Stimulated activated CD8-positive, alpha-beta memory T cell treated with anti-CD3 and anti-CD28 coated beads, Interleukin-2, amount 100 ng/mL, for 1 hour (primary cell): ENCODE measurements around the gene TRIP13.
"Not testable (repeated sequence)": the region's sequence is repeated elsewhere in the genome, so short reads cannot be mapped to it uniquely, and the experiment has no call there.

Experiments
- DNase-seq, 2 donors: peaks; one replicate each; pipeline ENCODE4 v3.0.0-alpha.2; 2020; ENCODE audit warnings: low read depth in 2 of 2

TRIP13 gene

DNA sequence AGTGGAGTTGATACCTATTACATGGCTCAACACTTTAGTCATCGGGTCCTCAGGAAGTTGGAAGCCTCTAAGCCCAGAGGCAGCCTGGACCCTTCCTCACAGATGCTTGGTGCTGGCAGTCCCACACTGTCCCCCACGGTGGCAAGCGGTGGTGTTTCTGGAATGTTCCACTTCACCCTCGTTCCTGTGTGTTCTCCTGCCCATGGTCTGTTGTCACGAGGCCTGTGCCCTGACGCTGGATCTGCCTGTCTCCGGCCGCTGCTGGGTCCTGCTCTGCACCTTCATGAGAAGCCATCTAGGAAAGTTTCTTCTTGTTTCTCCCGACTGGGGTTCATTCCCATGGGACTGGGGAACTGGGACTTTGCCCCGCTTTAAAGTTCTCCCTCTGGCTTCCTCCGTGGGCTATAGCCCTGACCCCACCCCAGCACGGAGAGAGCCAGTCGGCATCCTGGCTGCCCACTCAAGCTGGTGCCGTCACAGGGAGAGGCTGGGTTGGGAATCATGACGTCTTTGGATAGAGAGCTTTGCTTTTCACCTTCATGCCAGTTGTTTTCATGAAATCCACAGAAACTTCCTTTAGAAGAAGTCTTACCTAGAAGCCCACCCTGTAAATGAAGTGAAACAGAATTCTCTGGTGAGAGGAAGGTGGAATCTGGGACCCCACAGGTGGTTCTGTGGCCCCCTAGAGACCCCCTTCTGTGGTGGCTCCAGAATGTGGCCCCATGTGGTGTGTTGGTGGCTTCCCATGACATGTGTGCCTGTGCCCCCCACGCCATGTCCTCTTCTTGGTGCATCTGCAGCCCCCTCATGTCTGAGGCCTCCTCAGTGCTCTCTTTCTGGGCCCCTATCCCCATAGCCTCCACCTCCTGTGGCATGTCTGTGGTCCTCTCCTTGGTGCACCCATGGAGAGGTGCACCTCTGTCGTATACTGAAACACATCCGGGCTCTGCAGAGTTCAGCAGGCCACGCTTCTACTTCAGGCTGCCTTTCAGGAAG is 43.8 kb downstream of the TRIP13 start:
- no peak for DNase-seq

- DNase-seq, result no peak
These were observed 44.7 kb downstream of the TRIP13 start for GRCh38 chr5:937151-937924.

DNA sequence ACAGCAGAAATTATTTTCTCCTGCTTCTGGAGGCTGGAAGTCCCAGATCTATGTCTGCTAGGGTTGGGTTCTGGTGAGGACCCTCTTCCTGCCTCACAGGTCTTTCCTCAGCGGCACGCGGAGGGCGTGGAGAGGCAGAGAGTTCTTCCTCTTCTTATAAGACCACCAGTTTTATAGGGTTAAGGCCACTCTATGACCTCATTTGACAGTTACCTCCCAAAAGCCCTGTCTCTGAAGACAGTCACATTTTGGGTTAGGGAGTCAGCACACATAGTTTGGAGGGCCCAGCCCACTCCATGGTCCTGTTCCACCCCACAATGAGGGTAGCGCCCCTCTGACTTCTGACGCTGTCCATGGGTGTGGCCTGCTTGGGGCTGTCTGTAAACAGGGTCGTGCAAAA is 46.7 kb downstream of the TRIP13 start:
- no peak for DNase-seq

- DNase-seq, result not testable (repeated sequence)
These were observed 48.1 kb downstream of the TRIP13 start for GRCh38 chr5:940741-941140.

DNA sequence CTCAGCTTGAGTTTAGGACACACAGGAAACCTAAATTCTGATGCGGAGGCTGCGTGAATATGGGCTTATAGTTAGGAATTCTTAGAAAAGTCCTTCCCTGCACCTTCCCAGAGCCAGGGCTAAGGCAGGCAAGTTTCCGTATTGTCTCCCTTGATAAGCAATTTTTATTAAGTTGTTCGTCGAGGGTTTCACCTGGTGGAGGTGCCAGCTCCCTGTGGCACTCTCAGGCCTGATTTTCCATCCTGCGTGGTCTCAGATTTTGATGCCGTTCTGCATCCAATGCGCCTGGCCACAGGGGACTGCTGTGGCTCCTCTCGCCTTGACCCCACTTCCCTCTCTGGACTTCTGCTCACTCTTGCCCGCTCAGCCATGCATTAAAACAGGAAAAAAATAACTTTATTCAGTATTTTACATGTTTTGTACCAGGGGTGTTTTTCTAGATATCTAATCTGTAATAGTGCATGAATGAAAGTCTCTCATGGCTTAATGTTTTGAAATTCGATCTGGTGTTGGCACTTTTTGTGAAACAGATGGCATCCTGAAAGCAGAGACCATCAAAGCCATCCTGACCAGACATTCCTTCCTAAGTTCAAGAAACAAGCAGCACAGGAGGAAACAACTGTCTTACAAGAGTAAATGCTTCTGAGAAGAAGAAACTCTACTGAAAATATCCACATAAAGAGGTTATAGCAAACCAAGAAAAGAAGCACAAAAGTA is 50.7 kb downstream of the TRIP13 start:
- DNase-seq, result no peak

- no peak for DNase-seq
These were observed 51.4 kb downstream of the TRIP13 start for GRCh38 chr5:943918-944620.

DNA sequence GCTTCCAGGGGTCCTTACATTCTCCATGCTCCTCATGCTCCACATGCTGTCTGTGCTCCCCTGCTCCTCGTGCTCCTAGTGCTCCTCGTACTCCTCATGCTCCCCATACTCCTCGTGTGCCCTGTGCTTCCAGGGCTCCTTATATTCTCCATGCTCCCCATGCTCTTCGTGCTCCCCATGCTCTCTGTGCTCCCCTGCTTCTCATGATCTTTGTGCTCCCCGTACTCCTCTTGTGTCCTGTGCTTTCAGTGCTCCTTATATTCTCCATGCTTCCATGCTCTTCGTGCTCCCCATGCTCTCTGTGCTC is 51.9 kb downstream of the TRIP13 start:
- no peak for DNase-seq

- DNase-seq, result no peak
These were observed 52.5 kb downstream of the TRIP13 start for GRCh38 chr5:944992-945685.

- DNase-seq, result no peak
These were observed 53.2 kb downstream of the TRIP13 start for GRCh38 chr5:945691-946551.

DNA sequence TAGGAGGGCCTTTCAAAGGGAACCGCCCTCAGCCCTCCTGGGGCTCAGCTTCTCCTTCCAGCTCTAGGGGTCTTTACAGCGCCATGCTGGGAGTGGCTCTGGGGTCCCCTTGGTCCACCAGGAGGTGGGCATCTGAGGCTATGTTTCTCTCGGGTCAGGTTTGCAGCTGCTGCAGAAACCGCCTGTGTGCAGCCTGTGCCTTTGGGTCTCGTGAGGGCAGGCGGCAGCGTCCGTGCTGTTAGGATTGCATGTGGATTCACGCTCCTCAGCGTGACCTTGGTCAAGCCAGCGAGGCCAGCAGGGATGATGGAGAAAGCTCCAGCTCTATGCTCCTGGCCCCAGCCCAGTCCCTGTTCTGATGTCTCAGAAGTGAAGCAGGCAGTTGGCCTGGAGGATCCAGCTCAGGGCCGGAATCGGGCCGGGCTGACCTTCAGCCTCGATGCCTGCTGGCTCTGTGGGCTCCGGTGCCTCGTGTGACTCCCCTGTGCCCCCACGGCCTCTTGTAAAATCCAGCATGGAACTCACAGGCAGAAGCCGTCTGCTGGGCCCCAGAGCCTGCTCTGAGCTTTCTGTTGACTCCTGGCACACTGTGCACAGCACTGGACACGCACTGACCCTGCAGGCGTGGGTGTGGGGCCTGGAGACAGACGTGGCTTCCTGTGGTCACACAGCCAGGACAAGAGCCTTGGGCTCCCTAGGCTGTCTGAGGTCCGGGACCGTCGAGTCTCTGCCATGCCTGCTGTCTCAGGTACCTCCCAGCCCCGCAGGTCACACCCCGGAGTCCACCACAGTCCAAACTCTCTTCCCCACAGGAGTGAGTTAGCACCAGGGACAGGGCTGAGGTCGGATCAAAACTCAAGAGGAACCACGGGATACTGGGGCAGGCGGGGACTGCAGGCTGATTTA is 54.3 kb downstream of the TRIP13 start:
- DNase-seq, result no peak

- no peak for DNase-seq
These were observed 55.2 kb downstream of the TRIP13 start for GRCh38 chr5:947626-948471.

GRCh38 chr5:948472-949274 is 56.0 kb downstream of the TRIP13 start:
- no peak for DNase-seq

DNA sequence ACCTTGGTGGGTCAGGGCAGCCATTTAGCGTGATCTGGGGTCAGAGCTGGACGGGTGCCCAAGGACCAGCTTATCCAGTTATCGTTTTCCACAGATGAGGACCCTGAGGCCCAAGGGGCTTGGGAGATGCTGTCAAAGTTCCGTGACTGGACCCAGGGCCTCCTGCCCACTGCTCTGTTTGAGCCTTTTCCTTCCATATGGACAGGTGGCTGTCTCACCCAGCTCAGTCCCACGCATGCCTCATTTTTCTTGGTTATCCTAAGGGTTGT is 56.5 kb downstream of the TRIP13 start:
- no peak for DNase-seq

DNA sequence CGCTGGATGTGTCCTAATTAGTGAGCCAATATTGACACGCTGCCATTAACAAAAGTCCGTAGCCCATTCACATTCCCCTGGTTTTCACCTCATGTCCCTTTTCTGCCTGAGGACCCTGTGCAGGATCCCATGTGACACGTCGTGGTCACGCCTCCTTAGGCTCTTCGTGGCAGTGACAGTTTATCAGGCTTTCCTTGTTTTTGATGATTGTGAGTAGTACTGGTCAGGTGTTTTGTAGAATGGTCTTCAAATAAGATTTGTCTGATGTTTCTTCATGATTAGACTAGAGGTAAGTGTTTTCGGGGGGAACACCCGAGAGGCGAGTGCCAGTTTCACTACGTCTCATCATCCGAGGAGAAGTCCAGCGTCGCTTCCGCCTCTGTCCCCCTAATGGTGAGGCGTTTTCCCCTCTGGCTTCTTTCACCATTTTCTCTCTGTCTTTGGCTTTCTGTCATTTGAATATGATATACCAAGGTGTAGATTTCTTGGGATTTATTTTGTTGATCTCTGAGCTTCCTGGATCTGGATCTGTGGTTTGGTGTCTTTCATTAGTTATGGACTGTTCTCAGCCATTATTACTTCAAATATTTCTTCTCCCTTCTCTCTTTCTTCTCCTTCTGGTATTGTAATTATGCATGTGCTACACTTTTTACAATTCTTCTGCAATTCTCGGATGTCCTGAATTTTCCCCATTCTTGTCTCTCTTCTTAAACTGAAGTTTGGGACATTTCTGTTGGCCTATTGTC is 57.3 kb downstream of the TRIP13 start:
- no peak for DNase-seq

- no peak for DNase-seq
These were observed 59.4 kb downstream of the TRIP13 start for GRCh38 chr5:951940-952596.

DNA sequence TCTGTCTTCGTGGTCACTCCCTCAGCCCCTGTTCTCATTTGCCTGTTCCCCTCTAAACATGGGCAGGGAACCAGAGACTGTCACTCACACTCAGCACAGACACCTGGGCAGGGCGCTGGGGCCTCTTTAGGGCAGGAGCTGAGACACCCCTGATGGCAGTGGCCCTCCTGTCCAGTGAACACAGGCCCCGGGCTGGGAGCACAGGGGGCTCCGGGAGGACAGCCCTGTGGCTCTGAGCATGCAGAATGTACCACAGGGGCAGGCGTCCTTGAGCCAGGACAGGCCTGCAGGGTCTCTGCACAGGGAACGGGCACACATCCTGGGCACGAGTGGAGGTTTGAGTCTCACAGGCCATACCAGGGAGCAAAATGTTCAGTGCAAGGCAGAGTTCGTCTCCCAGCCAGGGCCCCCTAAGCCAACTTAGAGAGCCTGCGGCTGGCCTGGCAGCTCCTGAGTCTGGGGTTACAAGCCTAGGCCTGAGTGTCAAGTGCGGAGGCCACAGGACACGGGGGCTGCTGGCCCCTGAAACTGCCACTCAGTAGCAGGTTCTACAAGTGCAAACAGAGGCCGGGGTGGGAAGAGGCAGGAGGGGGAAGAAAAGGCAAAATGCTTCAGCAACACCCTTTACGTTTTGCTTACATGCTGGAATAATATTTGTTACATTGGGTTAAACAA is 60.0 kb downstream of the TRIP13 start:
- DNase-seq, result no peak
